HG02885 (cell line): ENCODE data around the gene MAMDC4.

ENCODE experiments used
- ATAC-seq: cut with Tn5 transposase; IDR thresholded peaks from one replicate; pipeline ENCODE4 v1.9.1; 2021; ENCODE audit warnings: mild to moderate bottlenecking; ENCODE audit not compliant: unreplicated experiment, poor library complexity

MAMDC4 gene

DNA sequence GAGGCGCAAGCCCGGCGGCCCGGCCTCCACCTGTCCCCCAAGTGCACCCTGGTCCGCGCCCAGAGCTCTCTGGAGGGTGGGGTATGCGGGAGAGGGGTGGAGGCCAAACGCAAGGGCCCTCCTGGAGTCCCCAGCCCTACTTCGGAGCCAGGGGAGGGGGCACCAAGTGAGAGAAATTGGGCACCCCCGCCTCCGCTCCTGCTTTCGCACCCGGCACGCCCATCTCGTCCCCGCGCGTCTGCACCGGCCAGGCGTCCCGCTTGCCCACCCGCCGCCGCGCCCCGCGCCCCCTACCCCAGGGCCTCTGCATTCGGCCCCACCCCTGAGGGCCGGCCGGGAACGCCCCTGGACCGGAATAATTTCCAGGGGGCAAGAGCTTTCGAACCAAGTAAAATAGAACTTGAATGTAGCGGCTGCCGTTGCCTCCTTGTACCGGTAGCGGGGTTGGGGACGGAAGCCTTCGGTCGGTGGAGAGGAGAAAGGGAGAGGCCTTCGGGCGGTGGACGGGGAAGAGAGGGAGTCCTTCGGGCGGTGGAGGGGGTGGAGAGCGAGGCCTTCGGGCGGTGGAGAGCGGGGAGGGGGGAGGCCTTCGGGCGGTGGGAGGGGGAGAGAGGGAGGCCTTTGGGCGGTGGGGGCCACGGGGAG, 3.6 kb upstream of the MAMDC4 start:
- ATAC-seq: no peak

DNA sequence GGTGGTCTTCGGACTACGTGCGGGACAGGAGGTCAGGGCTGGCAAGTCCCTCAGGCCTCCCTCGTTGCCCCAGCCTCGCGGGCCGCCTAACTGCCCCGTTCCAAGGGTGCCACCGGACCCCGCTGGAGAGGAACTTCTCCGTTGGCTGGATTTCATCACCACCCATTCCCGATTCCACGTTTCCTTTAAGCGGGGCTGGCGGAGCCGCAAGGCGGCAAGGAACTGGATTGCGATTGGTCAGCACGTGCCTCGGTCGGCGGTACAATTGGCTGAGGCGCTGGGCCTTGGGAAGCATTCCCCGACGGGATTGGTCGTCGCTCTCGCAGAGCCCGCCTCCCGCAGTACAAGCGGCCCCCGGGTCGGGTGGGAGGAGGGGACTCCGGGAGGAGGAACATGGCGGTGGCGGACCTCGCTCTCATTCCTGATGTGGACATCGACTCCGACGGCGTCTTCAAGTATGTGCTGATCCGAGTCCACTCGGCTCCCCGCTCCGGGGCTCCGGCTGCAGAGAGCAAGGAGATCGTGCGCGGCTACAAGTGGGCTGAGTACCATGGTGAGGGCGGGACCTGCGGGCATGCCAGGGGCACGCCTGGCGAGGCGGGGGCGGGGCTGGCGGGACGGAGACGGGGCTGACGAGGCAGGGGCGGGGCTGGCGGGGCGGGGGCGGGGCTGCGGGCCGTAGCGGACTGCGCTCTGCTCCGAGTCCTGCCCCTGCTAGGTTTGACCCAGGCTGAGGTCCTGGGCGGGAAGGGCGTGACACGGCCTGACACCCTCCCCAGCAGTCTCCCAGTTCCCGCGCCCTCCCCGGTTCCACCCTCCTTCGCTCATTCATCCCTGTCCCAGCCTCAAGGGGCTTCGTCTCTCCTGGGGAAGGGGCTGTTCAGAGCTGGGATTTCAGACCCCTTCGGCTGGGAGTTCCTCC, 2.8 kb upstream of the MAMDC4 start, which contains the start of gene PHPT1:
Gene PHPT1, plus strand, starts transcription at position 372 of the 922 bp plus-strand sequence. Its CDS starts 22 bp downstream, at position 394.
- peak; percentile 82 for ATAC-seq

DNA sequence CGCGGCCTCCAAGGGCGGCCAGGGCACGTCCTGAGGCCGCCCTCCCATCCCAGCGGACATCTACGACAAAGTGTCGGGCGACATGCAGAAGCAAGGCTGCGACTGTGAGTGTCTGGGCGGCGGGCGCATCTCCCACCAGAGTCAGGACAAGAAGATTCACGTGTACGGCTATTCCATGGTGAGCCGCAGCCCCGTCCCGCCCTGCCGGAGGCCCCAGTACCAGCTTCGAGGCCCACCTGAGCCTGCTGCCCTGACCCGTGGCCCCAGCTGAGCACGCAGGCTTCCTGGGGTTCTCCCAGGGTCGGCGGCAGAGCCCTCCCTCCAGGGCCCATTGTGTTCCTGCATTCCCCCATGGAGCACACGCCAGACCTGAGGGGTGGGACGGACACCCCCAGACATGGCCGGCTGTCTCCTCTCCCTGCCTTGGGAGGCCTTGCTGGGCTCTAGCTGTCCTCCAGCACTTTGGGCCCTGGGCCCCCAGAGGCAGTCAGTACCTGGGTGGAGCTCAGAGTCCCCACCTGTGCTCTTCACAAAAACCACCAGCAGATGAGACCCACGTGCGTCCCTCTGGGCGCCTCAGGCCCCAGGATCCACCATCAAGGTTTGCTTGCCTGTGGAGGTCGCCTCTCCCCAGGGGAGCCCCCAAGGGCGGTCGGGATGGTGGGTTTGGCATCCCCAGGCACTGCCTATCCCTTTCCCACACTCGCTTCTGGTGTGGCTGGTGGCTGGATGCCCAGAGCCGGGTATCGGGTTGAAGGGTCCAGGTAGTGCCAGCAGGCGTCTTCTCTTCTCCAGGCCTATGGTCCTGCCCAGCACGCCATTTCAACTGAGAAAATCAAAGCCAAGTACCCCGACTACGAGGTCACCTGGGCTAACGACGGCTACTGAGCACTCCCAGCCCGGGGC, 1.9 kb upstream of the MAMDC4 start:
- ATAC-seq: no peak

DNA sequence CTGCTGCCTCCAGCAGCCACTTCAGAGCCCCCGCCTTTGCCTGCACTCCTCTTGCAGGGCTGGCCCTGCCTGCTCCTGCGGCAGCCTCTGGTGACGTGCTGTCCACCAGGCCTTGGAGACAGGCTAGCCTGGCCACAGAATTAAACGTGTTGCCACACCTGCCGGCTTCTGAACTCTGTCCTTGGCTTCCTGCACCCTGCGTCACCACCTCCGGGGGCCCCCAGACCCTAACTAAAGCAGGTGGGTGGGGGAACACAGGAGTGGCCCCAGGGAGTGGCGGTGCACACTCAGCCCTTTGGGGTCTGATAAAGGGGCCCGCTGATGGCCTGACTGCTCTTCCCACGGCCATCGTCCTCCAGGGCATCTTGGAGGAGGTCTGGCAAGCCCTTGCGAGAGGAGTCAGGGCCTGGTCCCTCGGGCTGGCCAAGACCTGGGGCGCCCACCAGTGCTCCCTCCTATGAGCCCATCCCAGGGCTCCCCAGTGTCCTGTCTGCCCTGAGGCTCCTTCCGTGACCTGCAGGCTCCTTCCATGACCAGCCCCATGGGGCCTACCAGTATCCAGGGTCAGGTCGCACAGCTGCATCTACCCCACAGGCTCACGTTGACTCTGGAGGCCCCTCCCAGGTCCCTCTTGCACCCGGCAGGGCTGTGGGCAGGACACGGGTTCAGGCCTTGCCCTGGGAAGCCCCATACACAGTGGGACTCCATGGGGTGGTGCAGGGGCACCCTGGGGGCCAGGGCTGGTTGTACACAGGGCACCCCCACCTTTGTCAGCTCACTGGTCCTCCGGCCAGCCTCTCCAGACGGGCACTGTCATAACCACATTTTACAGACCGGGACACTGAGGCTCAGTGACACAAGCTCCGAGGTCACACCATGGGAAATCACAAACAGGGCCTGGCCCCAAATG, 1.0 kb upstream of the MAMDC4 start:
- ATAC-seq: no peak

DNA sequence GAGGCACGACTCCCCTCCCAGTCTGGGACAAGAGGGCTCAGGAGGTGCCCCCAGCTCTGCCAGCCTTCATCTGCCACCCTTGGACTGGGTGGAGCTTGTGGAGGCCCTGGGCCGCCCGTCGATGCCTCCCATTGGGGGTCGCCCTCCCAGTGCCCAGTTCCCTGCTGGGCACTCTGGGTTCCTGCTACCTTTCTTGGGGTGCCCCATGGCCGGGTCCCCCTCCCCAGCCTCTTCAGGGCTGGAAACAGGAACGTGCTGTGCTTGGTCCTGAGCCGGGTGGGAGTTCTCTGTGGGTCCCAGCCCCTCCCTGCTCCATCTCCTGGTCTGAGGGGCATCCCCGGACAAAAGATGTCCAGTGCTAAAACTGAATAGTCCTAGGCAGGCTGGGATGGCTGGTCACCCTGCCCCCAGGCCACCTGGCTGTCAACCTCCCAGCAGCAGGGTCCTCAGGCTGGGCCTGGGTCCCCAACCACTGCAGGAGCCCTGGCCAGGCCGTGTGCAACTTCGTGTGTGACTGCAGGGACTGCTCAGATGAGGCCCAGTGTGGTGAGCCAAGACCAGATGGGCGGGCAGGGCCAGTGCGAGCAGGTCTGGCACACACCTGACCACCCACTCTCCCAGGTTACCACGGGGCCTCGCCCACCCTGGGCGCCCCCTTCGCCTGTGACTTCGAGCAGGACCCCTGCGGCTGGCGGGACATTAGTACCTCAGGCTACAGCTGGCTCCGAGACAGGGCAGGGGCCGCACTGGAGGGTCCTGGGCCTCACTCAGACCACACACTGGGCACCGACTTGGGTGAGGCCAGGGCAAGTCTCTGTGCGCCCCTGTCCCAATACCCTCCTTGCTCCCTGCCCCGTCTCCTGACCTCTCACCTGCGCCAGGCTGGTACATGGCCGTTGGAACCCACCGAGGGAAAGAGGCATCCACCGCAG, 784 bp downstream of the MAMDC4 start:
- no peak for ATAC-seq

DNA sequence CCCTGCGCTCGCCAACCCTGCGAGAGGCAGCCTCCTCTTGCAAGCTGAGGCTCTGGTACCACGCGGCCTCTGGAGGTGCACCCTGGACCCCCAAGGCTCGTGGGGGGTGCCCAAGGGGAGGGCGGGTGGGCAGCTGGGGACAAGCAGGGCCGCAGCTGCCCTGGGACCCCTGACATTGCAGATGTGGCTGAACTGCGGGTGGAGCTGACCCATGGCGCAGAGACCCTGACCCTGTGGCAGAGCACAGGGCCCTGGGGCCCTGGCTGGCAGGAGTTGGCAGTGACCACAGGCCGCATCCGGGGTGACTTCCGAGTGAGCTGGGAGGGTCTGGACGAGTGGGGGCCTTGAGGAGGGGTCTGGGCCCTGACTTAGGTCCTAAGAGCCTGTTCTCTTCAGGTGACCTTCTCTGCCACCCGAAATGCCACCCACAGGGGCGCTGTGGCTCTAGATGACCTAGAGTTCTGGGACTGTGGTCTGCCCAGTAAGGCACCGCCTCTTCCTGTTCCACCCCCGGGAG, 1.5 kb downstream of the MAMDC4 start:
- ATAC-seq: no peak

DNA sequence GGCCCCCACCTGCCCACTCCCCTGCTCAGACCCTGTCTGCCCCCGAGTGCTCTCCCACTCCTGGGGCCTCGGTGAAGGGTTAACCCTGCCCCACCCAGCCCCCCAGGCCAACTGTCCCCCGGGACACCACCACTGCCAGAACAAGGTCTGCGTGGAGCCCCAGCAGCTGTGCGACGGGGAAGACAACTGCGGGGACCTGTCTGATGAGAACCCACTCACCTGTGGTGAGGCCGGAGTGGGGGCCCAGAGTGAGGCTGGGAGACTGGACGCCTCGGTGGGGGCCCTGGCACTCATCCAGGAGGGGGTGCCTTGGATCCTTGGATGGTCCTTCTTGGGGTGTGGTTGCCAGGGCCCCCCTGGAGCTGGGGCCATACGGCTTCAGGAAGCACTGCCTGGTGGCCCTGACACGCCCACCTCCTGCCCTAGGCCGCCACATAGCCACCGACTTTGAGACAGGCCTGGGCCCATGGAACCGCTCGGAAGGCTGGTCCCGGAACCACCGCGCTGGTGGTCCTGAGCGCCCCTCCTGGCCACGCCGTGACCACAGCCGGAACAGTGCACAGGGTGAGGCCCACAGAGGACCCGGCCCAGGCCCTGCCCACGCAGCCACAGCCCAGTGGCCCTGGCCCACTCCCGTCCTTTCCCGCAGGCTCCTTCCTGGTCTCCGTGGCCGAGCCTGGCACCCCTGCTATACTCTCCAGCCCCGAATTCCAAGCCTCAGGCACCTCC, 2.1 kb downstream of the MAMDC4 start:
- ATAC-seq: no peak

DNA sequence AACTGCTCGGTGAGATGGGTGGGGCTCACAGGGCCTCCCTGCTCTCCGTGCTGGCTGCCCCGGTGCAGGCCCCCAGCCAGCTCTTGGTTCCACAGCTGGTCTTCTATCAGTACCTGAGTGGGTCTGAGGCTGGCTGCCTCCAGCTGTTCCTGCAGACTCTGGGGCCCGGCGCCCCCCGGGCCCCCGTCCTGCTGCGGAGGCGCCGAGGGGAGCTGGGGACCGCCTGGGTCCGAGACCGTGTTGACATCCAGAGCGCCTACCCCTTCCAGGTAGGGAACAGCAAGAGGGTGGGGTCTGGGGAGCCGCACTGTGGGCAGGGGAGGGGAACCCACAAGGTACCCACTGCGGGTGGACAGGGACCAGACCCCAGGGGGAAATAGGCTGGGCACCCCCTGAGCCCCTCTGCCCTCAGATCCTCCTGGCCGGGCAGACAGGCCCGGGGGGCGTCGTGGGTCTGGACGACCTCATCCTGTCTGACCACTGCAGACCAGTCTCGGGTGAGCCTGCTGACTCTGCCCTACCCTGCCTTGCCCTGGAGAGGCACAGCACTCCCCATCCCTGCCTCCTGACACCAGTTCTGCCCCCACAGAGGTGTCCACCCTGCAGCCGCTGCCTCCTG, 2.8 kb downstream of the MAMDC4 start:
- ATAC-seq: no peak

DNA sequence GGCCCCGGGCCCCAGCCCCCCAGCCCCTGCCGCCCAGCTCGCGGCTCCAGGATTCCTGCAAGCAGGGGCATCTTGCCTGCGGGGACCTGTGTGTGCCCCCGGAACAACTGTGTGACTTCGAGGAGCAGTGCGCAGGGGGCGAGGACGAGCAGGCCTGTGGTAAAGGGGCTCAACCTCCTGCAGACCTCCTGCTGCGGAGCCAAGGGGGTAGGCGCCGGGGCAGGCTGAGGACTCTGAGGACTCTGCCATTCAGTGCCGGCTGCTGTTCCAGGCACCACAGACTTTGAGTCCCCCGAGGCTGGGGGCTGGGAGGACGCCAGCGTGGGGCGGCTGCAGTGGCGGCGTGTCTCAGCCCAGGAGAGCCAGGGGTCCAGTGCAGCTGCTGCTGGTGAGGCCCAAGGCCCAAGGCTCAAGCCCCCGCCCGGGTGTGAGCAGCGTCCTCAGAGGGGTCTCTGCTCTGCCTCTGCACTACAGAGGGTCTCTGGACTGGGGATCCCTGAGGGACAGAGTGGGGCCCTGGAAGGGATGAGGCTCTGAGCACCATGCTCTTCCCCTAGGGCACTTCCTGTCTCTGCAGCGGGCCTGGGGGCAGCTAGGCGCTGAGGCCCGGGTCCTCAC, 3.4 kb downstream of the MAMDC4 start:
- ATAC-seq: no peak

DNA sequence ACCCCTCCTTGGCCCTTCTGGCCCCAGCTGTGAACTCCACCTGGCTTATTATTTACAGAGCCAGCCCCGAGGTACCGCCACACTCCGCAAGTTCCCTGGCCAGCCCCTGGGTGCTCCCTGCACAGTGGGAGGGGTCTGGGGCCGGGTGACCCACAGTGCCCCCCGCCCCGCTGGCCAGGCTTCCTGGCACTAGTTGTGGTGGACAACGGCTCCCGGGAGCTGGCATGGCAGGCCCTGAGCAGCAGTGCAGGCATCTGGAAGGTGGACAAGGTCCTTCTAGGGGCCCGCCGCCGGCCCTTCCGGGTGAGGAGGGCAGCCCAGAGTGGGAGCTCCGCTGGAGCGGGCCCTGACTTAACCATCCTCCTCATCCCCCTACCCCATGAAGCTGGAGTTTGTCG, 3.9 kb downstream of the MAMDC4 start:
- no peak for ATAC-seq

DNA sequence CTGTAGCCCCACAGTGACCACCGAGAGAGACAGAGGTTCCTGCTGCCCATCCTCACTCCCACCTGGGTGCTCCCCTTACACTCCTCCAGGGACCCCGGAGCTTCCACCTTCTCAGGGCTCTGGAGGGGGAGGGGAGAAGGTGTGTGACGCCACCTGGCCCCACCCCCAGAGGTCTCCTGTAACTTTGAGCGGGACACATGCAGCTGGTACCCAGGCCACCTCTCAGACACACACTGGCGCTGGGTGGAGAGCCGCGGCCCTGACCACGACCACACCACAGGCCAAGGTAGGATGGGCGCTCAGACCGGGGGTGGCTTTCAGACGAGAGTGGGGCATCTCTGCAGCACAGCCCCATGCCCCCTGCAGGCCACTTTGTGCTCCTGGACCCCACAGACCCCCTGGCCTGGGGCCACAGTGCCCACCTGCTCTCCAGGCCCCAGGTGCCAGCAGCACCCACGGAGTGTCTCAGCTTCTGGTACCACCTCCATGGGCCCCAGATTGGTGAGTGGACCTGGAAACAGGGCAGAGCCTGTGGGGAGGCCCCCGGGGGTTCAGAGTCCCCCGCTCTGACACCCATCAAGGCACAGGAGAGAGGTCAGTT, 4.5 kb downstream of the MAMDC4 start:
- no peak for ATAC-seq

DNA sequence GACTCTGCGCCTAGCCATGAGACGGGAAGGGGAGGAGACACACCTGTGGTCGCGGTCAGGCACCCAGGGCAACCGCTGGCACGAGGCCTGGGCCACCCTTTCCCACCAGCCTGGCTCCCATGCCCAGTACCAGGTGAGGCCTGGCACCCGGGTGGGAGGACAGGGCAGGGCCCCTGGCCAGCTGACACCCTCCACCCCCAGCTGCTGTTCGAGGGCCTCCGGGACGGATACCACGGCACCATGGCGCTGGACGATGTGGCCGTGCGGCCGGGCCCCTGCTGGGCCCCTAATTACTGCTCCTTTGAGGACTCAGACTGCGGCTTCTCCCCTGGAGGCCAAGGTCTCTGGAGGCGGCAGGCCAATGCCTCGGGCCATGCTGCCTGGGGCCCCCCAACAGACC, 5.0 kb downstream of the MAMDC4 start:
- ATAC-seq: no peak

DNA sequence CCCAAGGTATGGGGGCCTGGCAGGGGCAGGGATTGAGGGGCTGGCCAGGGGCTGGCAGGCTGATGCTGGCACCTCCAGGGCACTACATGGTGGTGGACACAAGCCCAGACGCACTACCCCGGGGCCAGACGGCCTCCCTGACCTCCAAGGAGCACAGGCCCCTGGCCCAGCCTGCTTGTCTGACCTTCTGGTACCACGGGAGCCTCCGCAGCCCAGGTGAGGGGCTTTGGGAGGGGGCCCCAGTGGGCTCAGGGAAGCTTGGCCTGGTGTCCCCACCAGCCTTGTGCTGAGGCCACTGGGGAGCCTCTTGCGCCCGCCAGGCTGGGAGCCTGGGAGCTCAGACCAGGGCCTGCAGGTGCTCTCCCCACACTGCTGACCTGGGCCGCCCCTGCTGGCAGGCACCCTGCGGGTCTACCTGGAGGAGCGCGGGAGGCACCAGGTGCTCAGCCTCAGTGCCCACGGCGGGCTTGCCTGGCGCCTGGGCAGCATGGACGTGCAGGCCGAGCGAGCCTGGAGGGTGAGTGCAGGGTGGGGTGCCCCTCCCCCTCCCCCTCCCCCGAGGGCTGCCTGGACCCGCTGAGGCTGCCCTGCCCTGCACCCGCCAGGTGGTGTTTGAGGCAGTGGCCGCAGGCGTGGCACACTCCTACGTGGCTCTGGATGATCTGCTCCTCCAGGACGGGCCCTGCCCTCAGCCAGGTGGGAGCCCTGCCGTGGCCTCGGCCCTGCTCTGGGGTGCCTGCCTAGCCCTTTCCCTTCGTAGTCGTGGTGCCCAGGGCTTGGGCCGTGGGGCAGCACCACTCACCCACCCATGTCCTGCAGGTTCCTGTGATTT, 5.7 kb downstream of the MAMDC4 start:
- ATAC-seq: no peak

DNA sequence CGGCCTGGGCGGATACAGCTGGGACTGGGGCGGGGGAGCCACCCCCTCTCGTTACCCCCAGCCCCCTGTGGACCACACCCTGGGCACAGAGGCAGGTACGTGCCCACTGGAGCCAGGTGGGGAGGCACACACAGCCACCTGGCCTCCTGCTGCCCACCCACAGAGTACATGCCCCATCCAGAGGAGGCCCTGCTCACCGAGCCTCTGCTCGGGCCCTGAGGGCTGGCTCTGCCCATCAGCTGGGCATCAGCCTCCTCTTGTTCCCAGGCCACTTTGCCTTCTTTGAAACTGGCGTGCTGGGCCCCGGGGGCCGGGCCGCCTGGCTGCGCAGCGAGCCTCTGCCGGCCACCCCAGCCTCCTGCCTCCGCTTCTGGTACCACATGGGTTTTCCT, 6.3 kb downstream of the MAMDC4 start:
- no peak for ATAC-seq

DNA sequence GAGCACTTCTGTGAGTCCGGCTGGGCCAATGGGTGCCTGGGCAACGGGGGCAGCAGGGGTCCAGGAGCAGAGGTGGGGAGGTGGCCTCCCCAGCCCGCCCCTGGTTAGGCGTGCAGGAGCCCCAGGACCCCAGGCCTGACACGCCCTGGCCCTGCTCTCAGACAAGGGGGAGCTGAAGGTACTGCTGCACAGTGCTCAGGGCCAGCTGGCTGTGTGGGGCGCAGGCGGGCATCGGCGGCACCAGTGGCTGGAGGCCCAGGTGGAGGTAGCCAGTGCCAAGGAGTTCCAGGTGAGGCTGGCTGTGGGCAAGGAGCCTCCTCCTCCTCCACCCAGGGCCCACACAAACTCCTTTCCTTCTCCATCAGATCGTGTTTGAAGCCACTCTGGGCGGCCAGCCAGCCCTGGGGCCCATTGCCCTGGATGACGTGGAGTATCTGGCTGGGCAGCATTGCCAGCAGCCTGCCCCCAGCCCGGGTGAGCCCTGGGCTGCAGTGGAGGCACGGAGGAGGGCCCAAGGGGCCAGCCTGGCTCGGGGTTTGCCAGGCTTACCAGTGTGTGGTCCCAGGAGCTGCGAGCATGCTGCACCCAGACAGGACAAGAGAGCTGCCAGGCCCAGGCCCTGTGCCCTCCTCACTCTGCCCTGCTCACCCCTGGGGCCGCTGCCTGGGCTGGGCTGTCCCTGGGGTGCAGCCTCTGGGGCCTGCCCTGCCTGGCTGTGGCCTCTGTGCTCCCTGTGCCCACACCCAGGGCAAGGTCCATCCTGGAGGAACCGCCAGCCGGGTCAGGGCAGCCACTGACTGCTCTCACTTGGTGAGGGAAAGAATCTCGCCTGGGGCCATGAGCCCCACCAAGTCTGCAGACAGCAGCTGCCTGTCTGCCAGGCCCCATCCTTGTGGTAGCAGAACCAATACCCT, 7.0 kb downstream of the MAMDC4 start:
- ATAC-seq: no peak
